ENCODE data around the gene LPGAT1. TPM values are rescaled to one million over a fixed set of nuclear protein-coding genes. Genes with fewer than 3 reads are reported as not detected.
"Not testable (repeated sequence)": the region's sequence is repeated elsewhere in the genome, so short reads cannot be mapped to it uniquely, and the experiment has no call there.

The LPGAT1 gene
- total RNA-seq, 1 experiment from 2014 or later: 46.0 TPM

DNA sequence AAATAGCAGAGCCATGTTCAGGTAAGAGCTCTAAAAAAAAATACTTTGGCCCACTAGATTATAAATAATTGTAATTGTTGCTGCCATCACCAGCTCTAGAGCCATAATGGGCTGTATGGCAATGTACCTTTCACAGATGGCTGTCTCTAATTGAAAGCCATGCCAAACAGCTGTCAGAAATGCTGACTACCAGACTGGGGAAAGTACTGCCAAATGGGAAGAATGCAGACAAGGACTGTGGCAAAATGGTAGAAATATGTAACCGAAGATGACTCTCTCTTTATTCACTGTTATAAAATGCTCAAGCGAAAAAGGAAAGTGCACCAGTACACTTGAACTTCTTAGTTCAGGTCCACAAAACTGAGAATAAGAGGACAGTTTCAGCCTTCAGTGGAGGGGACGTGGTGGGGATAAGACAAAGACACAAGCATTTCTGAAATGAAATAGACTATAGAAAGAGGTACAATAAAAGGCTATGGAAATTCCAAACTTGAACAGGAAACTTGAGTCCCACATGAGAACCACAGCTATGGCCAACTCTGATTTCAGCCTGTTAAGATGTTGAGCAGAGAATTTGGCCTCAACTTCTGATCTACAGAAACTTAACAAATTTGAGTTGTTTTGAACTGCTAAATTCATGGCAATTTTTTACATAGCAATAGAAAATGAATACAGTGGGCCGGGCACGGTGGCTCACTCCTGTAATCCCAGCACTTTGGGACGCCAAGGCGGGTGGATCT is 46.5 kb upstream of the LPGAT1 start:
- no peak overlapping the region for H2AFZ ChIP-seq
- no peaks in the 10 kb centered on the region for H3K79me2 ChIP-seq (ENCODE audit: low read depth)
- no peaks in the 10 kb centered on the region for H3K4me1 ChIP-seq (replicated peaks; ENCODE audit: insufficient read depth)
- H4K20me1 ChIP-seq (ENCODE audit: insufficient read depth): no peaks in the 10 kb centered on the region
- no peaks in the 10 kb centered on the region for H3K36me3 ChIP-seq (ENCODE audit: low read depth)
- no peak for DNase-seq
- no peak overlapping the region for H3K4me2 ChIP-seq
- CTCF ChIA-PET: no interaction called here
- H3K9me3 ChIP-seq (ENCODE audit: insufficient read depth, low read depth): peaks cover under 1% of the 10 kb centered on the region; the same call in 1 of the 2 replicates
- POLR2A ChIA-PET (ENCODE audit: unreplicated experiment): no interaction called here
- no peaks in the 10 kb centered on the region for H3K9me2 ChIP-seq (ENCODE audit: insufficient read depth)
- no TSS peak for BruUV-seq (replicated peaks)
- intact Hi-C loops (cut with micrococcal nuclease; ENCODE audit: unreplicated experiment): no loop called here
- TF ChIP-seq, protein P1, sequence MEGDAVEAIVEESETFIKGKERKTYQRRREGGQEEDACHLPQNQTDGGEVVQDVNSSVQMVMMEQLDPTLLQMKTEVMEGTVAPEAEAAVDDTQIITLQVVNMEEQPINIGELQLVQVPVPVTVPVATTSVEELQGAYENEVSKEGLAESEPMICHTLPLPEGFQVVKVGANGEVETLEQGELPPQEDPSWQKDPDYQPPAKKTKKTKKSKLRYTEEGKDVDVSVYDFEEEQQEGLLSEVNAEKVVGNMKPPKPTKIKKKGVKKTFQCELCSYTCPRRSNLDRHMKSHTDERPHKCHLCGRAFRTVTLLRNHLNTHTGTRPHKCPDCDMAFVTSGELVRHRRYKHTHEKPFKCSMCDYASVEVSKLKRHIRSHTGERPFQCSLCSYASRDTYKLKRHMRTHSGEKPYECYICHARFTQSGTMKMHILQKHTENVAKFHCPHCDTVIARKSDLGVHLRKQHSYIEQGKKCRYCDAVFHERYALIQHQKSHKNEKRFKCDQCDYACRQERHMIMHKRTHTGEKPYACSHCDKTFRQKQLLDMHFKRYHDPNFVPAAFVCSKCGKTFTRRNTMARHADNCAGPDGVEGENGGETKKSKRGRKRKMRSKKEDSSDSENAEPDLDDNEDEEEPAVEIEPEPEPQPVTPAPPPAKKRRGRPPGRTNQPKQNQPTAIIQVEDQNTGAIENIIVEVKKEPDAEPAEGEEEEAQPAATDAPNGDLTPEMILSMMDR (conservative IDR thresholded peaks at IDR 0.05): no peak
- TF ChIP-seq EZH2 (IDR thresholded peaks at IDR 0.05; ENCODE audit: low read depth): no peak
- no peak overlapping the region for H3K27ac ChIP-seq
- H3F3A ChIP-seq (ENCODE audit: insufficient read depth, low read depth): no peaks in the 10 kb centered on the region
- no peaks in the 10 kb centered on the region for H3K27me3 ChIP-seq (ENCODE audit: insufficient read depth, low read depth)
- no peak overlapping the region for H3K4me3 ChIP-seq

DNA sequence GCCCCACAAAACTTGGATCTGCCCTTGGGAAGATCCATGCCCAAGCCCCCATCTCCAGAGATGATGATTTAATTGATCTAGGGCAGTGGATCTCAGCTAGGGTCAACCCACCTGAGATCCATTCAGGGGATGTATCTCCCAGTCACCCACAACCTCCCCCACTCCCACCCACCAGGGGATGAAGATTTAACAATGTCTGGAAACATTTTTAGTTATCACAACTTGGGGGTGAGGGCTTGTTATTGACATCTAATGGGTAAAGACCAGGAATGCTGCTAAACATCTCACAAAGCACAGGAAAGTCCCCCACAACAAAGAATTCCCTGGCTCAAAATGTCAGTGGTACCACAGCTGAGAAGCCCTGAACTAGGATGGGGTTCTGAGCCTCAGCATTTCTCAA is 45.0 kb upstream of the LPGAT1 start:
- H2AFZ ChIP-seq: no peak overlapping the region
- H3K4me2 ChIP-seq: no peak overlapping the region
- no peaks in the 10 kb centered on the region for H4K20me1 ChIP-seq (ENCODE audit: insufficient read depth)
- H3K9me2 ChIP-seq (ENCODE audit: insufficient read depth): no peaks in the 10 kb centered on the region
- CTCF ChIA-PET: no interaction called here
- no peak overlapping the region for H3K27ac ChIP-seq
- DNase-seq: no peak
- no peaks in the 10 kb centered on the region for H3K36me3 ChIP-seq (ENCODE audit: low read depth)
- H3K4me1 ChIP-seq (replicated peaks; ENCODE audit: insufficient read depth): no peaks in the 10 kb centered on the region
- intact Hi-C loops (cut with micrococcal nuclease; ENCODE audit: unreplicated experiment): no loop called here
- POLR2A ChIA-PET (ENCODE audit: unreplicated experiment): no interaction called here
- H3K4me3 ChIP-seq: no peak overlapping the region
- BruUV-seq (replicated peaks): no TSS peak
- H3K79me2 ChIP-seq (ENCODE audit: low read depth): no peaks in the 10 kb centered on the region
- H3F3A ChIP-seq (ENCODE audit: insufficient read depth, low read depth): no peaks in the 10 kb centered on the region
- TF ChIP-seq, protein P1 (conservative IDR thresholded peaks at IDR 0.05): no peak
- TF ChIP-seq EZH2 (IDR thresholded peaks at IDR 0.05; ENCODE audit: low read depth): no peak
- H3K27me3 ChIP-seq (ENCODE audit: insufficient read depth, low read depth): no peaks in the 10 kb centered on the region
- no peaks in the 10 kb centered on the region for H3K9me3 ChIP-seq (ENCODE audit: insufficient read depth, low read depth)

DNA sequence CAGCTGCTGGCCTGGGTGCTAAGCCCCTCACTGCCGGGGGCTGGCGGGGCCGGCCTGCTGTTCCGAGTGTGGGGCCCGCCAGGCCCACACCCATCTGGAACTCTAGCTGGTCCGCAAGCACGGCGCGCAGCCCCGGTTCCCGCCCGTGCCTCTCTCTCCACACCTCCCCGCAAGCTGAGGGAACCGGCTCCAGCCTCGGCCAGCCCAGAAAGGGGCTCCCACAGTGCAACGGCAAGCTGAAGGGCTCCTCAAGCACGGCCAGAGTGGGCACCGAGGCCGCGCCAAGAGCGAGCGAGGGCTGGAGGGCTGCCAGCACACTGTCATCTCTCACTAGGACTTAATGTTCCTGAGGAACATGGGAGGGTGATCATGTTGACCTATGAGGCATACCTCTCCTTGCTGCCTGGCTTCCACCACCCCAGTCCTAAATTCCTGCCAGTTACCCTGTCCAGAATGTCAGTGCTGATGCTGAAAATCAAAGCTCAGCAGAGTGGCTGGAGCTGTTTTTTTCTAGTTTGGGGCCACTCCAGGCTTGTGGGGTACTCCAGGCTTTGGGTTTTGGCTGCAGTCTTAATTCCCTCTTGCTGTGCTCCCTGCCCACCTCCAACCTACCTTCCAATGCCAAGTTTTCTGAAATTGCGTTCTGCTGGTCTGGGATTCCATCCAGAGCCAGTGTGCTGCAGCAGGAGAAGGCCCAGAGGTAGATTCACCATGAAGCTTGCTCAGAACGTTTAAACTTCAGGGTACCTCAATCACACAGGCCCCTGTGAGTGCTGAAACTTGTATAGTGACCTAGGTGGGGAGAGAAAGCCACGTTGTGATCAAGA is 44.2 kb upstream of the LPGAT1 start:
- Histone ChIP-seq H3K4me2 (no peak overlapping the region), H3K4me1 (replicated peaks; ENCODE audit: insufficient read depth) (no peaks in the 10 kb centered on the region), H3F3A (ENCODE audit: insufficient read depth, low read depth) (no peaks in the 10 kb centered on the region), H3K27me3 (ENCODE audit: insufficient read depth, low read depth) (no peaks in the 10 kb centered on the region), H3K9me3 (ENCODE audit: insufficient read depth, low read depth) (no peaks in the 10 kb centered on the region), H3K4me3 (no peak overlapping the region), H3K79me2 (ENCODE audit: low read depth) (no peaks in the 10 kb centered on the region), H3K36me3 (ENCODE audit: low read depth) (no peaks in the 10 kb centered on the region), H4K20me1 (ENCODE audit: insufficient read depth) (no peaks in the 10 kb centered on the region), H2AFZ (no peak overlapping the region), H3K9me2 (ENCODE audit: insufficient read depth) (no peaks in the 10 kb centered on the region), H3K27ac (no peak overlapping the region)
- no peak for TF ChIP-seq EZH2 (IDR thresholded peaks at IDR 0.05; ENCODE audit: low read depth)
- TF ChIP-seq, protein P1 (conservative IDR thresholded peaks at IDR 0.05): no peak
- no peak for DNase-seq
- BruUV-seq (replicated peaks): no TSS peak
- ChIA-PET POLR2A (ENCODE audit: unreplicated experiment) (no interaction called here), CTCF (no interaction called here)
- intact Hi-C loops (cut with micrococcal nuclease; ENCODE audit: unreplicated experiment): no loop called here

DNA sequence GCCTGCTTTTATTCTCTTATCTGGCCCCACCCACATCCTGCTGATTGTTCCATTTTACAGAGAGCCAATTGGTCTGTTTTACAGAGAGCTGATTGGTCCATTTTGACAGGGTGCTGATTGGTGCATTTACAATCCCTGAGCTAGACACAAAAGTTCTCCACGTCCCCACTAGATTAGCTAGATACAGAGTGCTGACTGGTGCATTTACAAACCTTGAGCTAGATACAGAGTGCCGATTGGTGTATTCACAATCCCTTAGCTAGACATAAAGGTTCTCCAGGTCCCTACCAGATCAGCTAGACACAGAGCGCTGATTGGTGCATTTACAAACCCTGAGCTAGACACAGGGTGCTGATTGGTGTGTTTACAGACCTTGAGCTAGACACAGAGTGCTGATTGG is 43.2 kb upstream of the LPGAT1 start:
- H3K9me2 ChIP-seq (ENCODE audit: insufficient read depth); DNase-seq; CTCF ChIA-PET; H2AFZ ChIP-seq; H3K27ac ChIP-seq; H3K4me1 ChIP-seq (replicated peaks; ENCODE audit: insufficient read depth); H4K20me1 ChIP-seq (ENCODE audit: insufficient read depth); H3K27me3 ChIP-seq (ENCODE audit: insufficient read depth, low read depth); H3K79me2 ChIP-seq (ENCODE audit: low read depth); POLR2A ChIA-PET (ENCODE audit: unreplicated experiment); H3F3A ChIP-seq (ENCODE audit: insufficient read depth, low read depth); BruUV-seq (replicated peaks); intact Hi-C loops (cut with micrococcal nuclease; ENCODE audit: unreplicated experiment); H3K9me3 ChIP-seq (ENCODE audit: insufficient read depth, low read depth); H3K4me2 ChIP-seq; H3K4me3 ChIP-seq; H3K36me3 ChIP-seq (ENCODE audit: low read depth): not testable (repeated sequence)

Data from PC-9 (cell line).